GM10266 (cell line): Measurements from ENCODE around the gene NGEF.

Experiments
- DNase-seq: peaks from one replicate; pipeline ENCODE4 v3.0.0; 2012; ENCODE audit errors: extremely low spot score
- CTCF ChIP-seq: IDR thresholded peaks from 2 replicates; pipeline ENCODE4 v1.5.1; 2012; ENCODE audit warnings: mild to moderate bottlenecking, low read depth; ENCODE audit not compliant: control insufficient read depth, insufficient read depth; ENCODE audit errors: missing control alignments

NGEF gene

GRCh38 chr2:232993231-232993821 lies 19.7 kb downstream of the NGEF start:
- no peak for DNase-seq
- no peak for TF ChIP-seq CTCF

GRCh38 chr2:232986155-232986554 lies 26.9 kb downstream of the NGEF start:
- DNase-seq, result no peak
- no peak for TF ChIP-seq CTCF

- no peak for DNase-seq
- no peak for TF ChIP-seq CTCF
Observed at GRCh38 chr2:232984451-232985207, 28.4 kb downstream of the NGEF start.

- no peak for TF ChIP-seq CTCF
- no peak for DNase-seq
Observed at GRCh38 chr2:232983669-232984140, 29.4 kb downstream of the NGEF start.

- DNase-seq, result no peak
- TF ChIP-seq CTCF, result no peak
Observed at GRCh38 chr2:232982926-232983668, 30.0 kb downstream of the NGEF start.

- TF ChIP-seq CTCF, result no peak
- DNase-seq, result no peak
Observed at GRCh38 chr2:232981767-232982360, 31.2 kb downstream of the NGEF start.
